K562 (cell line): ENCODE data around the gene PPP1R13L. TPM values are rescaled to one million over a fixed set of nuclear protein-coding genes. Genes with fewer than 3 reads are reported as not detected.

Experiments
- BMI1 ChIP-seq: fragments of 150-350 bp; IDR thresholded peaks from 2 replicates; pipeline ENCODE4 v1.6.1; 2014; ENCODE audit warnings: low read length
- CBFB ChIP-seq: sonication (generic); formaldehyde crosslinking; IDR thresholded peaks from 2 replicates; pipeline ENCODE4 v1.4.0; 2020; ENCODE audit warnings: mild to moderate bottlenecking, missing genetic modification reagents
- ERF ChIP-seq: fragments of 450-650 bp; formaldehyde crosslinking; IDR thresholded peaks from 2 replicates; pipeline ENCODE4 v1.4.0; 2020; ENCODE audit warnings: mild to moderate bottlenecking, mixed read lengths
- FOXA3 ChIP-seq, 2 experiments: fragments of 450-650 bp in 1 of 2; sonication (generic) in 1 of 2; formaldehyde crosslinking; IDR thresholded peaks in 1 of 2; conservative IDR thresholded peaks in 1 of 2; 2 replicates each; pipeline versions ENCODE4 v1.4.0 to v1.8.0; 2020 to 2022; ENCODE audit warnings: mild to moderate bottlenecking in 2 of 2, missing genetic modification reagents in 1 of 2
- HCFC1 ChIP-seq: IDR thresholded peaks from 2 replicates; pipeline ENCODE4 v1.6.1; 2012; ENCODE audit warnings: low read depth, low read length, improper control_type of control experiment
- MAFG ChIP-seq: fragments of 450-650 bp; conservative IDR thresholded peaks from 2 replicates; pipeline ENCODE4 v1.6.1; 2016; ENCODE audit warnings: missing genetic modification characterization, missing compliant biosample characterization
- PTTG1 ChIP-seq: fragments of 450-650 bp; IDR thresholded peaks from 2 replicates; pipeline ENCODE4 v1.6.1; 2016; ENCODE audit warnings: low read depth, mild to moderate bottlenecking, missing genetic modification characterization, missing compliant biosample characterization
- RNF2 ChIP-seq: sonication (generic); IDR thresholded peaks from 2 replicates; pipeline ENCODE4 v1.6.1; 2016
- ZNF133 ChIP-seq: fragments of 250-450 bp; sonication (Bioruptor Pico); IDR thresholded peaks from 2 replicates; pipeline ENCODE4 v1.4.0; 2020; ENCODE audit warnings: mild to moderate bottlenecking
- ZNF444 ChIP-seq: fragments of 250-450 bp; sonication (Bioruptor Pico); IDR thresholded peaks from 2 replicates; pipeline ENCODE4 v1.4.0; 2020; ENCODE audit warnings: mild to moderate bottlenecking, moderate library complexity
- ZNF586 ChIP-seq: fragments of 450-650 bp; formaldehyde crosslinking; conservative IDR thresholded peaks from 2 replicates; pipeline ENCODE4 v1.4.0; 2020; ENCODE audit warnings: mild to moderate bottlenecking, moderate library complexity
- ZNF766 ChIP-seq: fragments of 200-800 bp; sonication (Bioruptor generic); conservative IDR thresholded peaks from 2 replicates; pipeline ENCODE4 v1.6.1; 2016; ENCODE audit warnings: missing genetic modification characterization, missing compliant biosample characterization
- polyA plus RNA-seq, 8 experiments: library from polyadenylated mRNA; depleted of rRNA in 4 of 8; stranded (reverse) in 5 of 8; unstranded in 3 of 8; fragments of >200 nt; fragmentation: Nextera tagmentation in 2 of 8; fragmentation: Illumina TruSeq in 1 of 8; extraction: Ambion mirVana in 2 of 8; extraction: Trizol in 1 of 8; gene quantifications; 2 replicates each; pipeline versions ENCODE4 v1.2.1 to v1.2.3, GENCODE V29; 2011 to 2014; ENCODE audit warnings: inconsistent platforms in 1 of 8, missing spikeins in 1 of 8
- total RNA-seq, 7 experiments: library from RNA; depleted of rRNA in 6 of 7; stranded (reverse); fragments of >200 nt in 6 of 7; fragmentation: Illumina TruSeq in 2 of 7; extraction: Trizol in 2 of 7; gene quantifications; 2 replicates each; pipeline versions ENCODE4 v1.2.1 to v1.2.3, GENCODE V29; 2011 to 2021; ENCODE audit warnings: low replicate concordance in 1 of 7
- TF ChIP-seq, protein P1 (sequence below): conservative IDR thresholded peaks from 2 replicates; pipeline ENCODE4 v1.6.1; 2011; ENCODE audit warnings: low read depth, mild to moderate bottlenecking, low read length; ENCODE audit not compliant: control insufficient read depth
- TF ChIP-seq, protein P2 (sequence below): IDR thresholded peaks from 2 replicates; pipeline ENCODE4 v1.6.1; 2011; ENCODE audit warnings: borderline replicate concordance, low read depth, mild to moderate bottlenecking, moderate library complexity, low read length; ENCODE audit not compliant: insufficient read depth, poor library complexity, severe bottlenecking
- TF ChIP-seq, protein P3 (sequence below): fragments of 250-450 bp; sonication (Bioruptor Pico); IDR thresholded peaks from 2 replicates; pipeline ENCODE4 v1.4.0; 2020; ENCODE audit warnings: mild to moderate bottlenecking, moderate library complexity
- TF ChIP-seq, protein P4 (sequence below): sonication (generic); formaldehyde crosslinking; IDR thresholded peaks from 2 replicates; pipeline ENCODE4 v1.8.0; 2022; ENCODE audit warnings: missing genetic modification reagents, mild to moderate bottlenecking, moderate library complexity, borderline replicate concordance
- TF ChIP-seq, protein P5 (sequence below): fragments of 250-450 bp; sonication (Bioruptor Pico); IDR thresholded peaks from 2 replicates; pipeline ENCODE4 v1.4.0; 2020
- TF ChIP-seq, protein P6 (sequence below): fragments of 450-650 bp; formaldehyde crosslinking; IDR thresholded peaks from 2 replicates; pipeline ENCODE4 v1.4.0; 2020; ENCODE audit warnings: mild to moderate bottlenecking, mixed read lengths

The PPP1R13L gene
- total and polyA plus RNA-seq, 9 of the 15 experiments (the other 6 are each of a cell fraction or from before 2014, with no cell fraction given) = 0.32 to 6.7 (median 2.0) TPM

DNA sequence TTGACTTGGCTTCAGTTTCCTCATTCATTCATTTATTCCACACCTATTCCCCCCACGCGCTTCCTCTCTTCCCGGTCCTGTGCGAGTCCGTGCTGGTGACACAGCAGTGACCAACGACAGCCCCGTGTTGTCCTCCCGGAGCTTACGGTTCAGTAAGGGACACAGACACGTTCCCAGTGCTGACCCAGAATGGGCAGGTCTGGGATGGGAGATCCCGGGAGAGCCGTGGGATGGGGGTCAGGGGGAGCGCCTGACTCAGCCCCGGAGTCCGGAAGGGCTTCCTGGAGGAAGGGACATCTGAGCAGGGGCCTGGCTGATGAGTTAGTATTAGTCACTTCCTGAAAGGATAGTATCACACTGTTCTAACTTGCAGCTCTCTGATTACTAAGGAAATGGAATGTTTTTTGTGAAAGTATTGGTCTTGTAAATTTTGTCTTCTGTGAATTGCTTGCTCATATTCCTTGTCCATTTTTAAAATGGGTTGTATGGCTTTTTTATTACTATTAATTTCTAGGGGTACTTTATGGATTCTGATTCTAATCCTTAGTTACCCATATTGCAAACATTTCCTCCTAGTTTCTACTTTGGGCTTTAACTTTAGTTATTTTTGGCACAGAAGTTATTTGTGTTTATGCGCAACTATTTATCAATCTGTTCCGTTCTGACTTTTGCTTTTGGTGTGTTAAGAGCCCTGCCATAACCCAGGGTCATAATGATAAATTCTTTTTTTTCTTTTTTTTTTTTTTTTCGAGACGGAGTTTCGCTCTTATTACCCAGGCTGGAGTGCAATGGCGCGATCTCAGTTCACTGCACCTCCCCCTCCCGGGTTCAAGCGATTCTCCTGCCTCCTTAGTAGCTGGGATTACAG, 19.6 kb upstream of the PPP1R13L start (continued):
- TF ChIP-seq, protein P1, sequence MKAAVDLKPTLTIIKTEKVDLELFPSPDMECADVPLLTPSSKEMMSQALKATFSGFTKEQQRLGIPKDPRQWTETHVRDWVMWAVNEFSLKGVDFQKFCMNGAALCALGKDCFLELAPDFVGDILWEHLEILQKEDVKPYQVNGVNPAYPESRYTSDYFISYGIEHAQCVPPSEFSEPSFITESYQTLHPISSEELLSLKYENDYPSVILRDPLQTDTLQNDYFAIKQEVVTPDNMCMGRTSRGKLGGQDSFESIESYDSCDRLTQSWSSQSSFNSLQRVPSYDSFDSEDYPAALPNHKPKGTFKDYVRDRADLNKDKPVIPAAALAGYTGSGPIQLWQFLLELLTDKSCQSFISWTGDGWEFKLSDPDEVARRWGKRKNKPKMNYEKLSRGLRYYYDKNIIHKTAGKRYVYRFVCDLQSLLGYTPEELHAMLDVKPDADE = peak; percentile 85
- TF ChIP-seq, protein P2, sequence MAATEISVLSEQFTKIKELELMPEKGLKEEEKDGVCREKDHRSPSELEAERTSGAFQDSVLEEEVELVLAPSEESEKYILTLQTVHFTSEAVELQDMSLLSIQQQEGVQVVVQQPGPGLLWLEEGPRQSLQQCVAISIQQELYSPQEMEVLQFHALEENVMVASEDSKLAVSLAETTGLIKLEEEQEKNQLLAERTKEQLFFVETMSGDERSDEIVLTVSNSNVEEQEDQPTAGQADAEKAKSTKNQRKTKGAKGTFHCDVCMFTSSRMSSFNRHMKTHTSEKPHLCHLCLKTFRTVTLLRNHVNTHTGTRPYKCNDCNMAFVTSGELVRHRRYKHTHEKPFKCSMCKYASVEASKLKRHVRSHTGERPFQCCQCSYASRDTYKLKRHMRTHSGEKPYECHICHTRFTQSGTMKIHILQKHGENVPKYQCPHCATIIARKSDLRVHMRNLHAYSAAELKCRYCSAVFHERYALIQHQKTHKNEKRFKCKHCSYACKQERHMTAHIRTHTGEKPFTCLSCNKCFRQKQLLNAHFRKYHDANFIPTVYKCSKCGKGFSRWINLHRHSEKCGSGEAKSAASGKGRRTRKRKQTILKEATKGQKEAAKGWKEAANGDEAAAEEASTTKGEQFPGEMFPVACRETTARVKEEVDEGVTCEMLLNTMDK = no peak
- no peak for TF ChIP-seq ZNF133
- TF ChIP-seq MAFG (tag) = peak; percentile 54
- TF ChIP-seq, protein P3, sequence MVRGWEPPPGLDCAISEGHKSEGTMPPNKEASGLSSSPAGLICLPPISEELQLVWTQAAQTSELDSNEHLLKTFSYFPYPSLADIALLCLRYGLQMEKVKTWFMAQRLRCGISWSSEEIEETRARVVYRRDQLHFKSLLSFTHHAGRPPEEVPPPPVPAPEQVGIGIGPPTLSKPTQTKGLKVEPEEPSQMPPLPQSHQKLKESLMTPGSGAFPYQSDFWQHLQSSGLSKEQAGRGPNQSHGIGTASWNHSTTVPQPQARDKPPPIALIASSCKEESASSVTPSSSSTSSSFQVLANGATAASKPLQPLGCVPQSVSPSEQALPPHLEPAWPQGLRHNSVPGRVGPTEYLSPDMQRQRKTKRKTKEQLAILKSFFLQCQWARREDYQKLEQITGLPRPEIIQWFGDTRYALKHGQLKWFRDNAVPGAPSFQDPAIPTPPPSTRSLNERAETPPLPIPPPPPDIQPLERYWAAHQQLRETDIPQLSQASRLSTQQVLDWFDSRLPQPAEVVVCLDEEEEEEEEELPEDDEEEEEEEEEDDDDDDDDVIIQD (CRISPR knock-in tag) = no peak
- TF ChIP-seq ZNF444 (CRISPR knock-in tag) = no peak
- TF ChIP-seq, protein P4, sequence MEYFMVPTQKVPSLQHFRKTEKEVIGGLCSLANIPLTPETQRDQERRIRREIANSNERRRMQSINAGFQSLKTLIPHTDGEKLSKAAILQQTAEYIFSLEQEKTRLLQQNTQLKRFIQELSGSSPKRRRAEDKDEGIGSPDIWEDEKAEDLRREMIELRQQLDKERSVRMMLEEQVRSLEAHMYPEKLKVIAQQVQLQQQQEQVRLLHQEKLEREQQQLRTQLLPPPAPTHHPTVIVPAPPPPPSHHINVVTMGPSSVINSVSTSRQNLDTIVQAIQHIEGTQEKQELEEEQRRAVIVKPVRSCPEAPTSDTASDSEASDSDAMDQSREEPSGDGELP (CRISPR knock-in tag) = no peak; the same call in 1 of the 2 replicates
- TF ChIP-seq HCFC1 = peak; percentile 32; the same call in 1 of the 2 replicates
- no peak for TF ChIP-seq ERF (CRISPR knock-in tag)
- TF ChIP-seq PTTG1 (tag) = no peak
- peak; percentile 76 for TF ChIP-seq ZNF766
- TF ChIP-seq ZNF586 (CRISPR knock-in tag) = no peak
- TF ChIP-seq RNF2 = no peak; the same call in 1 of the 2 replicates
- no peak for TF ChIP-seq FOXA3 (CRISPR knock-in tag; conservative IDR thresholded peaks at IDR 0.05 in 1 of 2, IDR thresholded peaks at IDR 0.05 in 1 of 2)
- TF ChIP-seq, protein P5, sequence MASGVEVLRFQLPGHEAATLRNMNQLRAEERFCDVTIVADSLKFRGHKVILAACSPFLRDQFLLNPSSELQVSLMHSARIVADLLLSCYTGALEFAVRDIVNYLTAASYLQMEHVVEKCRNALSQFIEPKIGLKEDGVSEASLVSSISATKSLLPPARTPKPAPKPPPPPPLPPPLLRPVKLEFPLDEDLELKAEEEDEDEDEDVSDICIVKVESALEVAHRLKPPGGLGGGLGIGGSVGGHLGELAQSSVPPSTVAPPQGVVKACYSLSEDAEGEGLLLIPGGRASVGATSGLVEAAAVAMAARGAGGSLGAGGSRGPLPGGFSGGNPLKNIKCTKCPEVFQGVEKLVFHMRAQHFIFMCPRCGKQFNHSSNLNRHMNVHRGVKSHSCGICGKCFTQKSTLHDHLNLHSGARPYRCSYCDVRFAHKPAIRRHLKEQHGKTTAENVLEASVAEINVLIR (CRISPR knock-in tag) = no peak
- TF ChIP-seq BMI1 = no peak
- TF ChIP-seq, protein P6, sequence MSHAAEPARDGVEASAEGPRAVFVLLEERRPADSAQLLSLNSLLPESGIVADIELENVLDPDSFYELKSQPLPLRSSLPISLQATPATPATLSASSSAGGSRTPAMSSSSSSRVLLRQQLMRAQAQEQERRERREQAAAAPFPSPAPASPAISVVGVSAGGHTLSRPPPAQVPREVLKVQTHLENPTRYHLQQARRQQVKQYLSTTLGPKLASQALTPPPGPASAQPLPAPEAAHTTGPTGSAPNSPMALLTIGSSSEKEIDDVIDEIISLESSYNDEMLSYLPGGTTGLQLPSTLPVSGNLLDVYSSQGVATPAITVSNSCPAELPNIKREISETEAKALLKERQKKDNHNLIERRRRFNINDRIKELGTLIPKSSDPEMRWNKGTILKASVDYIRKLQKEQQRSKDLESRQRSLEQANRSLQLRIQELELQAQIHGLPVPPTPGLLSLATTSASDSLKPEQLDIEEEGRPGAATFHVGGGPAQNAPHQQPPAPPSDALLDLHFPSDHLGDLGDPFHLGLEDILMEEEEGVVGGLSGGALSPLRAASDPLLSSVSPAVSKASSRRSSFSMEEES (CRISPR knock-in tag) = no peak
- no peak for TF ChIP-seq CBFB (CRISPR knock-in tag)
